HEK293 (cell line): ENCODE results near the gene NSG1.

Source experiments
- CTCF ChIA-PET: fragments of 350-600 bp; formaldehyde crosslinking; extraction: SDS; loops from one replicate; lab custom pipeline; 2021; ENCODE audit warnings: antibody characterized with exemption; lab: Yijun Ruan, JAX
- POLR2A ChIA-PET: fragments of 300-600 bp; formaldehyde crosslinking; extraction: SDS; loops from one replicate; lab custom pipeline; 2020; ENCODE audit warnings: antibody characterized with exemption, inconsistent platforms; lab: Yijun Ruan, JAX
- H3K27ac ChIP-seq: fragments of 200-500 bp; sonication (Bioruptor generic); 2 replicates; pipeline ENCODE4 v1.5.1; 2014; ENCODE audit warnings: low read depth, low read length, control low read depth, inconsistent platforms; ENCODE audit errors: extremely low read depth
- H3K36me3 ChIP-seq, 2 experiments: fragments of 200-500 bp in 1 of 2; sonication (Bioruptor generic) in 1 of 2; 1 replicate in 1 of 2; 2 replicates in 1 of 2; pipeline ENCODE4 v1.5.1; 2014 to 2017; ENCODE audit warnings: inconsistent platforms in 2 of 2, low read length in 2 of 2; ENCODE audit not compliant: control insufficient read depth in 2 of 2, insufficient read depth in 1 of 2
- H3K4me1 ChIP-seq: fragments of 200-500 bp; sonication (Bioruptor generic); 2 replicates; pipeline ENCODE4 v1.5.1; 2014; ENCODE audit warnings: mild to moderate bottlenecking, low read length, inconsistent platforms; ENCODE audit not compliant: control insufficient read depth, insufficient read depth
- H3K4me3 ChIP-seq: 2 replicates; pipeline ENCODE4 v1.5.1; 2011; ENCODE audit warnings: low read depth, mild to moderate bottlenecking, control low read depth, low read length, moderate library complexity
- H3K9me3 ChIP-seq: fragments of 200-500 bp; sonication (Bioruptor generic); 2 replicates; pipeline ENCODE4 v1.5.1; 2014; ENCODE audit warnings: low read depth, low read length, inconsistent platforms; ENCODE audit not compliant: control insufficient read depth, insufficient read depth
- GFI1B ChIP-seq: fragments of 450-650 bp; formaldehyde crosslinking; IDR thresholded peaks from 2 replicates; pipeline ENCODE4 v1.5.1; 2016; ENCODE audit warnings: missing biosample characterization, missing genetic modification characterization
- KLF1 ChIP-seq: fragments of 450-650 bp; formaldehyde crosslinking; IDR thresholded peaks from 2 replicates; pipeline ENCODE4 v1.5.1; 2016; ENCODE audit warnings: missing biosample characterization, missing genetic modification characterization
- KLF16 ChIP-seq: fragments of 450-650 bp; formaldehyde crosslinking; IDR thresholded peaks from 2 replicates; pipeline ENCODE4 v1.5.1; 2017; ENCODE audit warnings: missing biosample characterization, missing genetic modification characterization
- KLF8 ChIP-seq: fragments of 450-650 bp; formaldehyde crosslinking; IDR thresholded peaks from 2 replicates; pipeline ENCODE4 v1.5.1; 2016; ENCODE audit warnings: missing biosample characterization, missing genetic modification characterization
- OSR2 ChIP-seq: fragments of 450-650 bp; formaldehyde crosslinking; IDR thresholded peaks from 2 replicates; pipeline ENCODE4 v1.5.1; 2016; ENCODE audit warnings: missing biosample characterization, missing genetic modification characterization
- SP3 ChIP-seq: fragments of 450-650 bp; formaldehyde crosslinking; IDR thresholded peaks from 2 replicates; pipeline ENCODE4 v1.5.1; 2016; ENCODE audit warnings: missing biosample characterization, missing genetic modification characterization
- WT1 ChIP-seq: fragments of 450-650 bp; formaldehyde crosslinking; IDR thresholded peaks from 2 replicates; pipeline ENCODE4 v1.5.1; 2016; ENCODE audit warnings: missing biosample characterization, missing genetic modification characterization
- YY2 ChIP-seq: fragments of 450-650 bp; formaldehyde crosslinking; IDR thresholded peaks from 2 replicates; pipeline ENCODE4 v1.5.1; 2016; ENCODE audit warnings: missing biosample characterization, missing genetic modification characterization
- ZFP3 ChIP-seq: fragments of 450-650 bp; formaldehyde crosslinking; IDR thresholded peaks from 2 replicates; pipeline ENCODE4 v1.5.1; 2016; ENCODE audit warnings: low read depth, missing biosample characterization, missing genetic modification characterization
- ZNF18 ChIP-seq: fragments of 450-650 bp; formaldehyde crosslinking; IDR thresholded peaks from 2 replicates; pipeline ENCODE4 v1.5.1; 2016; ENCODE audit warnings: missing biosample characterization, missing genetic modification characterization
- ZNF184 ChIP-seq: fragments of 450-650 bp; IDR thresholded peaks from 2 replicates; pipeline ENCODE4 v1.5.1; 2018; ENCODE audit warnings: missing biosample characterization, mild to moderate bottlenecking, missing genetic modification characterization
- ZNF19 ChIP-seq: fragments of 450-650 bp; formaldehyde crosslinking; IDR thresholded peaks from 2 replicates; pipeline ENCODE4; 2016; ENCODE audit warnings: missing biosample characterization, missing genetic modification characterization, low read depth
- ZNF211 ChIP-seq: fragments of 450-650 bp; formaldehyde crosslinking; IDR thresholded peaks from 2 replicates; pipeline ENCODE4 v1.5.1; 2016; ENCODE audit warnings: low read depth, missing biosample characterization, missing genetic modification characterization
- ZNF280D ChIP-seq: fragments of 450-650 bp; formaldehyde crosslinking; IDR thresholded peaks from 2 replicates; pipeline ENCODE4 v1.5.1; 2016; ENCODE audit warnings: missing biosample characterization, missing genetic modification characterization
- ZNF292 ChIP-seq: fragments of 450-650 bp; formaldehyde crosslinking; IDR thresholded peaks from 2 replicates; pipeline ENCODE4 v1.5.1; 2016; ENCODE audit warnings: low read depth, missing biosample characterization, missing genetic modification characterization, borderline replicate concordance
- ZNF302 ChIP-seq: fragments of 450-650 bp; formaldehyde crosslinking; IDR thresholded peaks from 2 replicates; pipeline ENCODE4 v1.5.1; 2016; ENCODE audit warnings: missing biosample characterization, missing genetic modification characterization, low read depth
- ZNF311 ChIP-seq: fragments of 450-650 bp; formaldehyde crosslinking; IDR thresholded peaks from 2 replicates; pipeline ENCODE4 v1.5.1; 2017; ENCODE audit warnings: missing biosample characterization, missing genetic modification characterization, borderline replicate concordance
- ZNF37A ChIP-seq: fragments of 450-650 bp; IDR thresholded peaks from 2 replicates; pipeline ENCODE4 v1.5.1; 2018; ENCODE audit warnings: missing biosample characterization, missing genetic modification characterization
- ZNF518A ChIP-seq: fragments of 450-650 bp; formaldehyde crosslinking; conservative IDR thresholded peaks from 2 replicates; pipeline ENCODE4 v1.5.1; 2016; ENCODE audit warnings: low read depth, missing biosample characterization, missing genetic modification characterization
- ZNF621 ChIP-seq: fragments of 450-650 bp; formaldehyde crosslinking; IDR thresholded peaks from 2 replicates; pipeline ENCODE4 v1.5.1; 2017; ENCODE audit warnings: missing biosample characterization, missing genetic modification characterization
- ZNF629 ChIP-seq: fragments of 450-650 bp; formaldehyde crosslinking; IDR thresholded peaks from 2 replicates; pipeline ENCODE4 v1.5.1; 2017; ENCODE audit warnings: missing biosample characterization, missing genetic modification characterization
- ZNF707 ChIP-seq: fragments of 450-650 bp; formaldehyde crosslinking; IDR thresholded peaks from 2 replicates; pipeline ENCODE4 v1.5.1; 2016; ENCODE audit warnings: missing biosample characterization, missing genetic modification characterization
- ZNF777 ChIP-seq: fragments of 450-650 bp; formaldehyde crosslinking; IDR thresholded peaks from 2 replicates; pipeline ENCODE4 v1.5.1; 2017; ENCODE audit warnings: missing biosample characterization, missing genetic modification characterization, borderline replicate concordance
- ZNF785 ChIP-seq: fragments of 450-650 bp; formaldehyde crosslinking; IDR thresholded peaks from 2 replicates; pipeline ENCODE4 v1.5.1; 2016; ENCODE audit warnings: missing biosample characterization, missing genetic modification characterization
- TF ChIP-seq, protein P1 (sequence below): fragments of 450-650 bp; formaldehyde crosslinking; IDR thresholded peaks from 2 replicates; pipeline ENCODE4 v1.5.1; 2017; ENCODE audit warnings: missing biosample characterization, mild to moderate bottlenecking, missing genetic modification characterization, moderate library complexity

NSG1 gene

GRCh38 chr4:4461178-4461577 is 74.3 kb downstream of the NSG1 start (continued):
- TF ChIP-seq ZNF621 (no peak), ZFP3 (tag by site-specific recombination) (no peak), KLF16 (tag by site-specific recombination) (no peak), ZNF785 (no peak), WT1 (no peak), YY2 (tag by site-specific recombination) (no peak), ZNF37A (no peak), KLF1 (tag by site-specific recombination) (no peak), ZNF311 (tag by site-specific recombination) (no peak), ZNF292 (tag by site-specific recombination) (no peak)

- peaks cover 8% of the 10 kb centered on the region for H3K4me1 ChIP-seq
Measured at GRCh38 chr4:4461850-4462249, 74.9 kb downstream of the NSG1 start.

More at GRCh38 chr4:4461850-4462249, 74.9 kb downstream of the NSG1 start:
- CTCF ChIA-PET, result no interaction called here
- H3K27ac ChIP-seq, result no peak overlapping the region
- POLR2A ChIA-PET, result no interaction called here
- H3K4me3 ChIP-seq, result no peak overlapping the region
- TF ChIP-seq ZFP3 (tag by site-specific recombination), result no peak
- no peak for TF ChIP-seq ZNF211 (tag by site-specific recombination)
- TF ChIP-seq ZNF19 (tag by site-specific recombination), result no peak
- TF ChIP-seq OSR2 (tag by site-specific recombination), result peak; percentile 74
- TF ChIP-seq WT1, result peak; percentile 35; the same call in 1 of the 2 replicates
- no peak for TF ChIP-seq SP3 (tag by site-specific recombination)
- TF ChIP-seq ZNF302 (tag by site-specific recombination), result no peak
- TF ChIP-seq GFI1B, result peak; percentile 42; the same call in 1 of the 2 replicates
- no peak for TF ChIP-seq ZNF629 (tag by site-specific recombination)
- no peak for TF ChIP-seq ZNF518A (tag by site-specific recombination)
- no peak for TF ChIP-seq ZNF707 (tag by site-specific recombination)
- TF ChIP-seq ZNF280D (tag by site-specific recombination), result no peak
- no peak for TF ChIP-seq ZNF777 (tag by site-specific recombination)
- TF ChIP-seq KLF8 (tag by site-specific recombination), result no peak
- no peak for TF ChIP-seq ZNF18
- no peak for TF ChIP-seq ZNF311 (tag by site-specific recombination)
- TF ChIP-seq, protein P1, sequence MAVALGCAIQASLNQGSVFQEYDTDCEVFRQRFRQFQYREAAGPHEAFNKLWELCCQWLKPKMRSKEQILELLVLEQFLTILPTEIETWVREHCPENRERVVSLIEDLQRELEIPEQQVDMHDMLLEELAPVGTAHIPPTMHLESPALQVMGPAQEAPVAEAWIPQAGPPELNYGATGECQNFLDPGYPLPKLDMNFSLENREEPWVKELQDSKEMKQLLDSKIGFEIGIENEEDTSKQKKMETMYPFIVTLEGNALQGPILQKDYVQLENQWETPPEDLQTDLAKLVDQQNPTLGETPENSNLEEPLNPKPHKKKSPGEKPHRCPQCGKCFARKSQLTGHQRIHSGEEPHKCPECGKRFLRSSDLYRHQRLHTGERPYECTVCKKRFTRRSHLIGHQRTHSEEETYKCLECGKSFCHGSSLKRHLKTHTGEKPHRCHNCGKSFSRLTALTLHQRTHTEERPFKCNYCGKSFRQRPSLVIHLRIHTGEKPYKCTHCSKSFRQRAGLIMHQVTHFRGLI (tag by site-specific recombination), result no peak
- TF ChIP-seq ZNF184 (tag by site-specific recombination), result no peak
- TF ChIP-seq, all 188 proteins: peak for 3
- Histone ChIP-seq H3K9me3 (no peaks in the 10 kb centered on the region), H3K36me3 (peaks cover 0 to 44% of the 10 kb centered on the region in 2 experiments; a peak in 1 of 3 replicates)
